WTC11 (cell line): ENCODE data around the gene TRIM66. TPM values are rescaled to one million over a fixed set of nuclear protein-coding genes. Genes with fewer than 3 reads are reported as not detected.

Experiments used
- ATAC-seq: fragments of 200-7000 bp; cut with Tn5 transposase; 2 replicates; pipeline ENCODE4 v1.10.0; 2021; ENCODE audit warnings: mild to moderate bottlenecking, moderate library complexity
- CTCF ChIA-PET: fragments of 300-600 bp; sonication (Branson Sonifier 250); formaldehyde crosslinking; loops from one replicate; lab custom pipeline; 2021; ENCODE audit warnings: antibody characterized with exemption; lab: Charles Lee
- POLR2A ChIA-PET: fragments of 350-600 bp; sonication (Branson Sonifier 250); formaldehyde crosslinking; loops from one replicate; lab custom pipeline; 2021; ENCODE audit warnings: antibody characterized with exemption; lab: Charles Lee
- DNase-seq: peaks from one replicate; pipeline ENCODE4 v3.0.0; 2021; ENCODE audit warnings: low spot score
- H3K27ac Mint-ChIP-seq: 2 replicates; pipeline ENCODE4 v1.8.0; 2021; ENCODE audit warnings: mixed read lengths
- H3K27me3 Mint-ChIP-seq: 2 replicates; pipeline ENCODE4 v1.8.0; 2021; ENCODE audit warnings: low read depth, mild to moderate bottlenecking, moderate library complexity, mixed read lengths
- H3K36me3 Mint-ChIP-seq: 2 replicates; pipeline ENCODE4 v1.8.0; 2021; ENCODE audit warnings: mixed read lengths
- H3K4me1 Mint-ChIP-seq: 2 replicates; pipeline ENCODE4 v1.8.0; 2022; ENCODE audit warnings: mixed read lengths
- H3K4me3 Mint-ChIP-seq: 2 replicates; pipeline ENCODE4 v1.8.0; 2021; ENCODE audit warnings: mild to moderate bottlenecking, moderate library complexity, mixed read lengths
- H3K9me3 Mint-ChIP-seq: 2 replicates; pipeline ENCODE4 v1.8.0; 2021; ENCODE audit warnings: mixed read lengths
- AFF4 ChIP-seq: sonication (generic); formaldehyde crosslinking; IDR thresholded peaks from 2 replicates; pipeline ENCODE4 v1.8.1; 2023; ENCODE audit warnings: mild to moderate bottlenecking, missing genetic modification reagents, borderline replicate concordance
- ATF2 ChIP-seq: sonication (generic); formaldehyde crosslinking; IDR thresholded peaks from 2 replicates; pipeline ENCODE4 v1.8.1; 2022; ENCODE audit warnings: low read depth, missing genetic modification reagents, borderline replicate concordance
- ATF3 ChIP-seq: sonication (generic); formaldehyde crosslinking; conservative IDR thresholded peaks from 2 replicates; pipeline ENCODE4 v1.8.1; 2022; ENCODE audit warnings: mild to moderate bottlenecking, missing genetic modification reagents
- CDX4 ChIP-seq: fragments of 250-450 bp; sonication (Bioruptor Pico); IDR thresholded peaks from 2 replicates; pipeline ENCODE4 v1.9.0; 2021; ENCODE audit warnings: moderate library complexity, mild to moderate bottlenecking, inconsistent platforms, borderline replicate concordance
- GTF2I ChIP-seq: fragments of 250-450 bp; sonication (Bioruptor Pico); conservative IDR thresholded peaks from 2 replicates; pipeline ENCODE4 v1.4.0; 2021; ENCODE audit warnings: mild to moderate bottlenecking
- IRF1 ChIP-seq: sonication (generic); formaldehyde crosslinking; IDR thresholded peaks from 2 replicates; pipeline ENCODE4 v1.8.0; 2023; ENCODE audit warnings: missing genetic modification reagents
- JAZF1 ChIP-seq: fragments of 250-450 bp; sonication (Bioruptor Pico); IDR thresholded peaks from 2 replicates; pipeline ENCODE4 v1.9.0; 2021; ENCODE audit warnings: moderate library complexity, mild to moderate bottlenecking, inconsistent platforms
- NR2C2 ChIP-seq: sonication (generic); formaldehyde crosslinking; IDR thresholded peaks from 2 replicates; pipeline ENCODE4 v1.8.0; 2022; ENCODE audit warnings: mild to moderate bottlenecking, missing genetic modification reagents
- SMAD3 ChIP-seq: sonication (generic); formaldehyde crosslinking; IDR thresholded peaks from 2 replicates; pipeline ENCODE4 v1.8.0; 2022; ENCODE audit warnings: missing genetic modification reagents, mild to moderate bottlenecking, borderline replicate concordance
- USF2 ChIP-seq: sonication (generic); formaldehyde crosslinking; IDR thresholded peaks from 2 replicates; pipeline ENCODE4 v1.8.1; 2023; ENCODE audit warnings: mild to moderate bottlenecking, missing genetic modification reagents, moderate library complexity
- ZNF121 ChIP-seq: sonication (generic); formaldehyde crosslinking; IDR thresholded peaks from 2 replicates; pipeline ENCODE4 v1.8.0; 2023; ENCODE audit warnings: missing genetic modification reagents
- ZNF138 ChIP-seq: sonication (generic); formaldehyde crosslinking; conservative IDR thresholded peaks from 2 replicates; pipeline ENCODE4 v1.8.1; 2022; ENCODE audit warnings: mild to moderate bottlenecking, moderate library complexity, missing genetic modification reagents
- ZNF281 ChIP-seq: sonication (generic); formaldehyde crosslinking; IDR thresholded peaks from 2 replicates; pipeline ENCODE4 v1.8.0; 2023; ENCODE audit warnings: mild to moderate bottlenecking, missing genetic modification reagents
- total RNA-seq: library from RNA; stranded (reverse); gene quantifications from 3 replicates; pipeline ENCODE4 v1.2.3, GENCODE V29; 2021

TRIM66 gene
- total RNA-seq, 1 experiment from 2014 or later: 5.6 TPM

- TF ChIP-seq AFF4 (no peak), ZNF121 (CRISPR knock-in tag) (no peak), ATF2 (CRISPR knock-in tag) (no peak), SMAD3 (no peak), NR2C2 (CRISPR knock-in tag) (no peak), ZNF281 (CRISPR knock-in tag) (no peak), ZNF138 (CRISPR knock-in tag) (no peak), ATF3 (CRISPR knock-in tag) (no peak), IRF1 (CRISPR knock-in tag) (no peak)
Measured at GRCh38 chr11:8709002-8709672, 26.7 kb upstream of the TRIM66 start (continued).

- Mint-ChIP-seq H3K9me3 (no peaks in the 10 kb centered on the region), H3K36me3 (peaks cover 9% of the 10 kb centered on the region), H3K4me1 (peaks cover 24% of the 10 kb centered on the region), H3K27ac (no peak overlapping the region), H3K27me3 (no peaks in the 10 kb centered on the region), H3K4me3 (no peak overlapping the region)
- no peak for DNase-seq
- no peak for ATAC-seq
- no peak for TF ChIP-seq ATF3 (CRISPR knock-in tag)
- TF ChIP-seq CDX4: no peak
- TF ChIP-seq GTF2I (CRISPR knock-in tag): no peak
- TF ChIP-seq JAZF1 (CRISPR knock-in tag): no peak
- TF ChIP-seq USF2 (CRISPR knock-in tag): 0 out of 2 replicates have a peak, but pooled peaks have one; percentile 9
- ChIA-PET POLR2A (interaction anchor here (0.7 to 1.8 kb wide), 3 partner anchors 9 to 103 kb away, joined by 6 to 7 read pairs (median 6); partner anchors contain the start of genes RPL27A and TRIM66), CTCF (interaction anchor here (0.5 to 1.1 kb wide), 2 partner anchors 39 to 91 kb away, joined by 3 to 4 read pairs; no protein-coding TSS in a partner anchor)
Measured at GRCh38 chr11:8707541-8708191, 25.2 kb upstream of the TRIM66 start.
